ENCODE measurements around the gene SDCBP2. TPM values are rescaled to one million over a fixed set of nuclear protein-coding genes. Genes with fewer than 3 reads are reported as not detected.
A peak's percentile ranks its signal among the peaks of the same experiment; 100 is the strongest.

Gene SDCBP2, protein sequence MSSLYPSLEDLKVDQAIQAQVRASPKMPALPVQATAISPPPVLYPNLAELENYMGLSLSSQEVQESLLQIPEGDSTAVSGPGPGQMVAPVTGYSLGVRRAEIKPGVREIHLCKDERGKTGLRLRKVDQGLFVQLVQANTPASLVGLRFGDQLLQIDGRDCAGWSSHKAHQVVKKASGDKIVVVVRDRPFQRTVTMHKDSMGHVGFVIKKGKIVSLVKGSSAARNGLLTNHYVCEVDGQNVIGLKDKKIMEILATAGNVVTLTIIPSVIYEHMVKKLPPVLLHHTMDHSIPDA
- total RNA-seq, result 3.6 TPM

DNA sequence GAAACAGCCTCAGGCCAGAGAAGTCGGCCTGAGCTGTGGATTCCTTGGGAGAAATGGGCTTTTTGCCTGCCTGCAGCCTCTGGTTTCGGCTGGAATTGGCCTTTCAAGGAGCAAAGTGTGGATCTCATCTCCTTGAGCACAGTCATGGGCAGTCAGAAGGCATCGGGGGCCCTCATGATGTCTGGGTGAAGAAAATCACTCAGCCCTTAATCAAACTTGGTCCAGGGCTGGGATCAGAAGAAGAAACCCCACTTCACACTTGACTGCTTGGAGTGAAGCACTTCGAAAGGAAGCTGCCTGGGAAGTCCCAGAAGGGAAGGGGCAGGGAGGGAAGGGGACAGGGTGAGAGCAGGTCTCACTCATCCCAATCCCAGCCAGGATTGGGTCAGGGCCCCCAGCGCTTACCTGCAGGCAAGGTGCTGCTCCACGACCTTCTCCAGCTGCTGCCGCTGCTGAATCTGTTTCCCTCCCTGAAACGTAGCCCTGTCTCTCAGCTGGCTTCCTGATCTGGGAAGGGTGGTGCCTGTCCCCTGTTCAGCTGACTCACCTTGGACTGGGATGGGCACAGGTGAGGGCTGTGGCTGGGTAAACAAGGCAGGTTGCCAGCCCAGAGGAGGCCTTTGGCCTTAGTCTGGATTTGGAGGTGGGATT, at the start of gene SDCBP2:
Gene SDCBP2 (minus strand): TSS at position 460 of the 651 bp plus-strand sequence. CDS start 8,723 bp downstream, outside the sequence.
- no peak for DNase-seq

DNA sequence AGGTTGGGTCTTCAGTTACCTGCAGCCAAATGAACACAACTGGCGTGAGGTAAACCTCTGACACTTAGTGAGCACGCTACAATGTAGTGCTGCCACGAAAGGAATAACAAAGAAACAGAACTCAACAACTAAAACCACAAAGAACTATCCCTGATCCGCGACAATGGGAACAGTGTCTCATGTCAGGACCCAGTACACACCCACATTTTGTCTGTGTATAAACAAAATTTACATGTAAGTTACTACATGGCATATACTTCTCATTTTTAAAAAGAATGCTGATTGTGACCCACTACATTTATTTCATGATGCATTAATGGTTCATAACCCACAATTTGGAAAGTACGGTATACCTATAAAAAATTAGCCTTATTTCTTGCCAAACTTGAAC, 49.8 kb upstream of the SDCBP2 start:
- no peak for DNase-seq

DNA sequence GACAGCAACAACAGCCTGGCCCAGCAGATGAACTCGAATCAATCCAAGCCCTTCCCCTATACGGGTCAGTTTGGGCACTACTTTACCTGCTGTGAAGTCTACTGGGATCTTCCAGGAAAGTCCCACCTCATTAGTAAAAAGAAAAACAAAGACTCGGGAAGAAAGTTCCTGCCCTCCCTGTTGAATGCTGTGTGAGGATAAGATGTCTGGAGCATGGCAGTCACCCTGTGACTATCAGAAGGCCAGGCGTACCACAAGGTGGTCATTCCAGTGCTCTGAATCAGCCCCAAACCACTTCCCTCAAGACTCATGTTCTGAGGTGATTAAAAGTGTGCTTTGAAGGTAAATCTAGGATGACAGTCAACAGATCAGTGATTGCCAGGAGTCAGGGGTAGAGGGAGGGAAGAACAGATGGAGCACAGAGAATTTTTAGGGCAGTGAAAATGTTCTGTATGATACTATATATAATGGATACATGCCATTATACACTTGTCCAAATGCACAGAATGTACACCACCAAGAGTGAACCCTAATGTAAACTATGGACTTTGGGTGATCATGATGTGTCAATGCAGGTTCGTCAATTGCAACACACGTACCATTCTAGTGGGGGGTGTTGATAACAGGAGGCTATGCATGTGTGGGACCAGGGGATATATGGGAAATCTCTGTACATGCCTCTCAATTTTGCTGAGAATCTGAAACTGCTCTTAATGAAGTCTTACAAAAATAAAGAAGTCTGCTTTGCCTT, 49.2 kb upstream of the SDCBP2 start:
- DNase-seq, result no peak

DNA sequence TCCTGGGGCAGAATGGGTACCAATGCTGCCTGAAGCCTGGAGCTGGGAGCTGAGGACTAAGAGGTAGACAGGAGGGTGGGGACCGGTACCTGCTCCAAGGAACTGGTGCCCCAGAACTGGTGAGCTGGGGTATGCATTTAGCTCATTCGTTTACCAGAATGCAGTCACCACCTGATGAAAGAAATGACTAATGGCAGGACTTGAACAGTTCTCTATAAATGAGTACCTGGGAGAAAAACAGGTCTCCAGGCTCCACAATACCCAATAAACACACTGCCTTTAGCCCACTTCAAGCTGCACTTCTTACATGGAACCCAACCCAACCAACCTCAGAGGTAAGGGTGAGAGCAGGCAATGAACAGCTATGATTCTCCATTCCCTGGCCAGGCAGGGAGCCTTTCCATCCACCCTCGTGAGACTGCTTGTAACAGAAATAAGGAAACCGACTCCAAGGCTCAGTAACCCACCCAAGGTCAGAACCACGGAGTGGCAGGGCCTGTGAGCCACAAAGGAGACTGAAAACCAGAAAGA, 48.5 kb upstream of the SDCBP2 start:
- DNase-seq, result no peak

DNA sequence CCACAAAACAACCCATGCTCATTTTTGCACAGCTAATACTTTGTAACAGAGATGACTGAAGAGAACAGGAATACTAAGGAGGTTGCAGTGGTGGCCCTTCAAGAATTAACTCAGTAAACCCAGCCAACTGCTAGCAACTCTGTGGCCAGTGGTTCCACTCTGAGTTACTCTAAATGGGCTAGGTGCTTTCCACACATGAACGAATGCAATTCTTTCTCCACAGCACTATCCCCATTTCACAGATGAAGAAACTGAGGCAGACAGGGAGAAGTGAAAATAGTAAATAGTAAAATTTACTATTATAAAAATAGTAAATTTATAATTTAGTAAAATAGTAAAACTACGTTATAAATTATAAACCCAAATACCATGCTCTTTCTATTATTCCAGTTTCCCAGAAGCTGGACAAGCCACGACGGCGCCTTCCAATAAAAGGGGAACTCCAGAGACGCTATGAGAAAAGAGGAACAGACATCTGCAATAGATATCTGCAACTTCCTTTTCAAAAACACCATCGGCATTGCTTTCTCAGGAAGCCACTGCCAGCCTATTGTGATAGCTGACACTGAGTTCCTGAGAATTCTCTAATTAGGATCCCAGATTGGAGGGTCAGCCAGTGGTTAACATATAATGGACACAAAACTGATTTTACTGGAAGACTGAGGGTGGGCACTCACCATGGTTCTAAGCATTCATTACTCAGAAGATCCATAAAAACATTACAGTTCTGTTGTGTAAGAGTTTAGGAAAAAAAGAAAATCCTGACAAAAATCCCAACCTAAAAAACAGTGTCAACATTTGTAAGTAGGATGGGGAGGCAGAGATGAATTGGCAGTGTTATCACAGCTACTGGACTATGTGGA, 47.7 kb upstream of the SDCBP2 start:
- no peak for DNase-seq

DNA sequence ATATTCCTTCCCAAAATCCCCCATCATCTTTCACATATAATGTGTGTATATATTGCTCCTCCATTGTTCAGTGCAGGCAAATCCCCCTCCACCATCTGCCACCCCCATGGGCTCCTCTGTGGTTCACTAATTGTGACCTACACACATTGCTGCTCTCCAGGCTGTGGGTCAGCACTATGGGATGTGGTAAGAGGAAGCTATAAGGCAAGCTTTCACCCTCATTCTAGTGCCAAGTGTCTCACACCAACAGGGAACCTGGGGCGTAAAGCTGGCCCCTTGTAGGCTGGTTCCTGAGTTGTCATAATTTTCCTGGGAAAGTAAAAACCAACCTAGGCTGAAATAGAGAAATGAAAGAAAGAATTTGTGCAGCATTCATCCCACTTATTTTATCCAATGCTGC, 47.1 kb upstream of the SDCBP2 start:
- no peak for DNase-seq

DNA sequence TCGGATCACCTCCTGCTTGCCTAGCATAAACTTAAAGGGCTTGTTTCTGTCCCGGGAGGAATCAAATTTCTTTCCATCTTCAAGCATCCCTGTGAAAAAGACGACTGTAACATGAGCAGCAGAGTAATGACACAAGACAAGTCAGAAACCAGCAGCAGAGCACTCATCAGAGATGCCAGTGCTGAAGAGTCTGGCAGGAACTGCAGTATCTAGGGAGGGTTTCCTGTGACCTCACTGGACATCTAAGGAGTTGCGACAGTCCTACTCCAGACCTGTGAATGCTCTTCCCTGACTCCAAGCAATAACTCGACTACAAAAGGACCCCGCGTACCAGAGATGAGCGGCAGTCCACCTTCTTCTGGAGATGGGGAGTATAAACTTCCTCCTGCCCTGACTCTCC, 46.6 kb upstream of the SDCBP2 start:
- no peak for DNase-seq

DNA sequence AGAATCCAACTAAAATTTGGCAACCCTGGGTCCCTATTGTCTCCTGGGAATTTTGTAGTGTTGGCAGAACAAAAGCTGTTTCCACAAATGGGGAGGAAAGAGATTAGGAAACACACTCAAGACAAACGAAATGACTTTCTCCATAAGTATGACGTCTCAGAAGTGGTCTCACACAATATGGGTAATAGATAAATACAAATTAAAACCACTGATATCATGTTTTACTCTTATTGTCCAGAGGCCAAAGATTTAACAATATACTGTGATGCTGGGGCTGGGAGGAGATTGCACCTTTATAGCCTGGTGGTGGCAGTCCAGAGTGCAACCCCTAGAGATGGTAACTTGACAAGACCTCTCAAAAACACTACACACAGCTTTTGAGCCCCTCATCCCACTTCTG, 45.3 kb upstream of the SDCBP2 start:
- no peak for DNase-seq

DNA sequence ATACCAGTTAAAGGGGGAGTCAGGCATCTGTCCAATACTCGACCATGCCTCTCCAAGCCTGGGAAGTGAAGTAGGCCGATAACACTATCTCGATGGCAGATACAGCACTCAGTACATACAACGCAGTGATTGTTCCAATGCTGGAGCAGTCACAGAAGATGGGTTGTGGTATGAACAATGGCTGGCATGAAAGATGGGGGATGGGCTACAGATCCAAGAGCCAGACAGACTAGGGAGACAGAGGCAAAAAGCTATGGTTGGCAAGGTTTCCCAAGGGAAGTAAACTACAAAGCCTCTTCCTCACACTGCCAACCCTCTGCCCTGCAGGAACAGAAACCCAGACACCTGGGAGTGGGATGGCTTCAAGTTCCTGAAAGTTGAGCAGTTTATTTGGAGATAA, 44.7 kb upstream of the SDCBP2 start:
- DNase-seq, result no peak

DNA sequence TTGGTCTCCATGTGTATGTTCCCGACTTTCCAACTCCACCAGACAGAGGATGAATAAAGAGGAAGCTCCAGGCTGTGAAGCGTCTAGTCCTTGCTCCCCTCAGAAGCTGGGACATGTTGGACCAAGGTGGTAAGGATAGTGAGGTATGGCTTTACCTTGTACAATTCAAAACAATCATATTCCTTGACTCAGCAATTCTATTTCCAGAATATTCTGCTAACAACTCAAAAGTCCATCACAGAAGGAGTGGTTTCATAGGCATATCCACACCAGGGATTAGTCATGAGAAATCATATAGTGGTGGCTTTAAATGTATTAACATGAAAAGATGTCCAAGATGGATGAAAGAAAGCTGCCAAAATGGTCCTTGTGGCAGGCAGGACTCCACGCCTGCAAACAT, 44.1 kb upstream of the SDCBP2 start:
- DNase-seq, result no peak

DNA sequence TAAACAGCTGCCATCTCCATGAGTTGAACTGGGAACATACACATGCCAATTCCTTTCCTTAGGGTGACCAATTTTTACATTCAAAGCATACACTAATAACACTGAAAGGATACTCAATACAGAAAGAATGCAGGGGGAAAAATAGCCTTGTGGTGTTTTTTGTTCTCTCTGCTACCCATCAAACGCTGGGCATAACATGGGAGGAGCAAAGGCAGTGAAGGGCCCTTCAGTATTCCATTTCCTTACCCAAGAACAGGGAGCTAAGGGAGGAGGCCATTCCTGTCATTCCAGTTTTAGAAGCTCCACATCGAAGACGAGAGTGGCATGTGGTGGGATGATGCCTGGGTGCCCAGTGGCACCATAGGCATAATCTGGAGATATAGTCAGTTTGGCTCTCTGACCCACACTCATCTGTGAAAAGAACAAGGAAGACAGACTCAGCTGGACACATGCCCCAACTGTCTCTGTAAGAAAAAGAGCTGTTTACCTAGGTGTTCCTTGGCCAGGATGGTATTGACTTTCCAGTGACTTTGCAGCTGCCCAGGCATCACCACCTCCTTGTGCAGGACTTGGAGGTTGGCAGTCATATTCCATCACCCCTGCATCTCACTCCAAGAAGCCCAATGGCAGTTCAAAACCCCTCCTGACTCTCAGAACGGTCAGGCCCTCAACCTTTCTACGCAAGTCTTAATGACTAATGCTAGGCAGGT, 43.0 kb upstream of the SDCBP2 start:
- DNase-seq, result no peak

DNA sequence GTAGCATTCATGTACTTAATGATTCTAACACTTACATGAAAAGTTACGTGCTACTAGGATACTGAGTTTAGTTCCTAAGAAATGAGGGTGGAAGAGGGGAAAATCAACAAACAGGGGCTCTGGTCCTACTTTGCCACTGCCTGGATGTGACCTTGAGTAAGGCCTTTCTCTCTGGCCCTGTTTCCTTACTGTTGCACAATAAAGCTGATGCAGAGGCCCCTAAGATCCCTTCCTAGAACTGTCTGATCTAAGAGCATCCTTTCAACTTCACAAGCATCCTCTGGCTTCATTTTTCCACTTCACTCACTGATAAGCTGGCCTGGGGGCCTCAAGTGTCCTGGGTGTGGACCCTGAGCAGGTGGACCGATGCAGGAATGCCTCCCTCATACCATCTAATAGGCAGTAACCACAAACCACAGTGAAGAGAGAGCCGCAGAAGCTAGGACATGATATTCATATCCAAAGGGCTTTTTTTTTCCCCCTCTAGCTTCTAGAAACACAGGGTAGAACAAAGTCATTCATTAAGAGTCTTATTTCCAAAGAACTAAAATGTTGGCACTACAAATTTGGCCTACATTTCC, 42.4 kb upstream of the SDCBP2 start:
- DNase-seq, result no peak

DNA sequence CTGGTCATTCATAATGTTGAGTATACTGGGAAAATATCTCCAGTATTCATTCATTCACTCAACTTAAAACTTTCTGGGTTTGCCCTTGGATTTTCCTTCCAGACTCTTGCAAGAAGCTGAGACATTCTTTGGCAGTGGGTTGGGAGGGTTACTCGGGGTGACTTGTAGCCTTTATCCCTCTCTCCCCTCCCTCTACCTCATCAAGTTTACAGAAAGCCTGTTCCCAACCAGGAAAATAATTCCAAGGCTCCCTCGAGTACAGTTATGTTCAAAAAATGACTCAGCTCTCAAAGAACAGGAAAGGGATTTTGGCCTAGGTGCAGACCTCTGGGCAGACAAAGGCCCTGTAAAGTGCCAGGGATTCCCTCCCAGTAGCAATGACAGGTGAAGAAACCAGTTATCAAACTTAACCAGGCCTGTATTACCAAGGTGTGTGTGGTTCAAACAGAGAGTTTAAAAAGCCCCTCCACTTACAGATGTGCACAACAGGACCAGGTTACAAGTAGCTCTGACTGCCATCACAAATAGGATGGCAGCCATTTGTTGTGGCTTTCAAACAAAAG, 41.7 kb upstream of the SDCBP2 start:
- no peak for DNase-seq

DNA sequence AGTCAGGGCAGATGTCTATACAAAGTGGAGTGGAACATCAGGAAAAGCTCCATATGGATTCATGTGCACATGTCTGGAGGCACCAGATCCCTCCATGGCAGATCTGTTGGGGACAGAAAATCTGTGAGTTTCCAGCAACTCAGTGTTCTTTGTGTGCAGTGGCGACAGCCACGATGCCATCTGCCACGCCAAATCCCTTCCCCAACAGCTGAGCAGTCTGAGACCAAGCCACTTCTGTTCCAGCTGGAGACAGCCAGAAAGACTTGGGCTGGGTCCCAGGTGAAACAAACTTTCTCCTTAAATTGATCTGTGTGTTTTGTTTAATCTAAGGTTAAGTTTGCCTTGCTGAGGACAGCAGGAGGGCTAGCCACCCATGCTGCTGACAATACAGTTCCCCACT, 41.0 kb upstream of the SDCBP2 start:
- DNase-seq, result peak; percentile 74

DNA sequence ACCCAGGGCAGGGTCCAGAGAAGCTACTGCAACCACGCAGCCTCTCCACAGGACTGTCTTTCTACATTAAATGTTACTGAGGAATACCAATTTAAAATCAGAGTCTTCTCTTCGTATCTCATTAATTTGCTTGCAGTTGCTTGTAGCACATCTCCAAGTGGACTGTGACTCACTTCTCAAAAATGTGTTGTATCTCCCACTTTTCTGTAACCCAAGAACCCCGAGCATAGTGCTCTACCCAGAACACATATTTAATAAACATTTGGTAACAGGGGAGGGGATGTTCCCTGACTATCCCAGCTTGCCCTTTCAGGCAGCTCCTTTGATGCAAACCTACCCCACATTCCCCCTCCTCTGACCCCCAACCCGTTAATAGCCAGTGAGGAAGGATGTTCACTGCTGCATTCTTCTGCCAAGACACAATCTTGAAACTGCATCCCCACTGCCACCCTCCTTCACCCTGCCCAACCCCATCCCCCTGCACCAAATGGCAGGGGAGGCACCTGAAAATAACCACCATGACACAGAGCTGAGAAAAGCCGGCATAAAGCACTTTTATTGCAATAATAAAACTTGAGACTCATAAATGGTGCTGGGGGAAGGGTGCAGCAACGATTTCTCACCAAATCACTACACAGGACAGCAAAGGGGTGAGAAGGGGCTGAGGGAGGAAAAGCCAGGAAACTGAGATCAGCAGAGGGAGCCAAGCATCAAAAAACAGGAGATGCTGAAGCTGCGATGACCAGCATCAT, 39.7 kb upstream of the SDCBP2 start:
- no peak for DNase-seq

DNA sequence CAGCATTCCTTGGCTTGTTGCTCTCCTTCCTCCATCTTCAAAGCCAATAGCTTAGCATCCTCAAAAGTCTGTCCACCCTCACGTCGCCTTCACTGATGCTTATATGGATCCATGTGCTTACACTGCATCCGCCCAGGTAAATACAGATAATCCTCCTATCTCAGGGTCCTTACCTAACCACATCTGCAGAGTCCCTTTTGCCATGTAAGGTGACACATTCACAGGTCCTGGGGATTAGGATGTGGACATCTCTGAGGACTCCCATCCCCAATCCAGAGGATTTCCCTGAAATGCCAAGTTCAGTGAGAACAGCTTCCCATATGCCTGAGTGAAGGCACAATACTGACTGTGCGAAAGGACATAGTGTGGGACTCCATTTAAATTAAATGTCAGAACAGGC, 38.5 kb upstream of the SDCBP2 start:
- no peak for DNase-seq

DNA sequence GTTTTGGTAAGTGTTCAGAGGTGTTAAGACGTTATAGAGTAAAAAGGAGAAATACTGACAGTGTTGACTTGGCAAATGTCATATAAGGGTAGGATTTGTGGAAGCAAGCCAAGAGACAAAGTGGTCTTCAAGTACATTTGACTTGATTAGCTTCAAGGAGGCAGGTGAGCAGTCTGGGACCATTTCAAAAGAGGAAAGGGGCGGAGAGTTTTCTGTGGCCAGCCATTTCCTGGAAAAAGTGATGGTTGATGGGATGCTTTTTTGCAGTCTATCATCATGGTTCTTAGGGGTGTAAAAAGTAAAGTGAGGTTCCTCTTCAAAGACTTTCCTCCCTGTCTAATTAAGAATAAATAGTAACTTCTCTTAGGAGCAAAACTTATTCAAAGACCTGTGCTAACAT, 35.2 kb upstream of the SDCBP2 start:
- DNase-seq, result no peak

DNA sequence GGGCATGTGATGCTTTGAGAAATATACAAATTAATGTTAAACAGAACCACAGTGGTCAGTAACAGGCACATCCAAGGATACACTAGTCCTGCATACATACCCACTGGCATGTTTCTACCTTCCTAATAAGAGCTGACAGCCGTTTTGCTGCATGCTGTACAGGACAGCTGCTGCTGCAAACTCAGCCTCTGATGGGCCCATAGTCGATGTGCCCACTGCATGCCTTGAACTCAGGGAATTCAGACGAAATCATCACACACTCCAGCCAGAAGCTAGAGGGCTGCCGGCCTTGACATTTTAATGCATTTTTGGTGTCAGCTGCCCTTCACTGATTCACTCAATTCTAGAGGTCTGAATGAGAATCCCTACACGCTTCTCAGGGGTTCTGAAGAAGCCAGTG, 34.6 kb upstream of the SDCBP2 start:
- no peak for DNase-seq

DNA sequence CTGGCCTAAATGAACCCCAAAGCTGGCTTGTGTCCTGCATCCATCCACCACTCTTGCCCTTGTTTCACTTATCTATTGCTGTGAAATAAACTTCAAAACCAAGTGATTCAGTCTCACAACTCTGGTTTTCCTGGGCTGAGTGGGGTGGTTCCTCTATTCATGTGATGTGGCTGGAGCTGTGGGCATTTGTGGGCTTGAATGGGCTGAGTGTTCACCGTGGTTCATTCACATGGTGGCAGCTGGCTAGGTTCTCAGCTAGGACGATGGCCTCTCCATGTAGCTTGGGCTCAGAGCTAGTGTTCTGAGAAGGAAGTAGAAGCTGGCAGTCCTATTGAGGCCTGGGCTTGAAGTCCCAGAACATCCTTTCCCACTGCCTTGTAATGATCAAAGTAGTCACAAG, 33.5 kb upstream of the SDCBP2 start:
- no peak for DNase-seq

Measured in tongue (tissue), 2 donors.